K562 (cell line): ENCODE results near the gene FRAT1. TPM values are rescaled to one million over a fixed set of nuclear protein-coding genes. Genes with fewer than 3 reads are reported as not detected.
A peak's percentile ranks its signal among the peaks of the same experiment; 100 is the strongest.

Experiments used
- ARID4B ChIP-seq: sonication (generic); formaldehyde crosslinking; IDR thresholded peaks from 2 replicates; pipeline ENCODE4 v1.8.0; 2022; ENCODE audit warnings: mild to moderate bottlenecking, missing genetic modification reagents
- BHLHE40 ChIP-seq: IDR thresholded peaks from 2 replicates; pipeline ENCODE4 v1.6.1; 2011; ENCODE audit warnings: low read length, improper control_type of control experiment
- DPF2 ChIP-seq: fragments of 450-650 bp; IDR thresholded peaks from 2 replicates; pipeline ENCODE4 v1.6.1; 2016
- ELF2 ChIP-seq: fragments of 250-450 bp; sonication (Bioruptor Pico); IDR thresholded peaks from 2 replicates; pipeline ENCODE4 v1.5.0; 2021; ENCODE audit warnings: mild to moderate bottlenecking
- ESRRA ChIP-seq: fragments of 450-650 bp; IDR thresholded peaks from 2 replicates; pipeline ENCODE4 v1.6.1; 2014; ENCODE audit warnings: low read depth, mild to moderate bottlenecking, moderate library complexity, borderline replicate concordance
- MTA3 ChIP-seq: fragments of 450-650 bp; formaldehyde crosslinking; IDR thresholded peaks from 2 replicates; pipeline ENCODE4 v1.6.1; 2017; ENCODE audit warnings: mild to moderate bottlenecking, borderline replicate concordance
- NCOR1 ChIP-seq: fragments of 450-650 bp; IDR thresholded peaks from 2 replicates; pipeline ENCODE4 v1.6.1; 2016; ENCODE audit warnings: mild to moderate bottlenecking, moderate library complexity
- POLR2B ChIP-seq: fragments of 450-650 bp; IDR thresholded peaks from 2 replicates; pipeline ENCODE4 v1.6.1; 2018; ENCODE audit warnings: low read depth; ENCODE audit not compliant: partially characterized antibody
- RAD21 ChIP-seq, 2 experiments: fragments of 250-450 bp in 1 of 2; fragments of 450-650 bp in 1 of 2; sonication (Bioruptor Pico) in 1 of 2; formaldehyde crosslinking in 1 of 2; IDR thresholded peaks in 1 of 2; conservative IDR thresholded peaks in 1 of 2; 2 replicates each; pipeline versions ENCODE4 v1.4.0 to v1.8.0; 2020 to 2022; ENCODE audit warnings: mild to moderate bottlenecking in 2 of 2, moderate library complexity in 1 of 2
- SAFB ChIP-seq: fragments of 200-400 bp; formaldehyde crosslinking; IDR thresholded peaks from 2 replicates; pipeline ENCODE4 v1.6.1; 2017; ENCODE audit warnings: low read depth, low read length, borderline replicate concordance
- SIN3B ChIP-seq: fragments of 450-650 bp; IDR thresholded peaks from 2 replicates; pipeline ENCODE4 v1.6.1; 2017; ENCODE audit warnings: low read depth, mild to moderate bottlenecking, moderate library complexity
- SIX5 ChIP-seq, 2 experiments: IDR thresholded peaks; 2 replicates each; pipeline ENCODE4 v1.6.1; 2011; ENCODE audit warnings: low read length in 2 of 2, borderline replicate concordance in 1 of 2, low read depth in 1 of 2, mild to moderate bottlenecking in 1 of 2, moderate library complexity in 1 of 2; ENCODE audit not compliant: insufficient read depth in 1 of 2
- SMAD4 ChIP-seq: fragments of 250-450 bp; sonication (Bioruptor Pico); conservative IDR thresholded peaks from 2 replicates; pipeline ENCODE4 v1.8.0; 2021; ENCODE audit warnings: inconsistent platforms, mild to moderate bottlenecking, moderate library complexity
- TEAD1 ChIP-seq, 2 experiments: fragments of 450-650 bp in 1 of 2; sonication (generic) in 1 of 2; formaldehyde crosslinking; IDR thresholded peaks; 2 replicates each; pipeline versions ENCODE4 v1.4.0 to v1.8.0; 2020 to 2022; ENCODE audit warnings: mild to moderate bottlenecking in 2 of 2, missing genetic modification reagents in 1 of 2
- VEZF1 ChIP-seq: fragments of 200-800 bp; sonication (Bioruptor generic); IDR thresholded peaks from 2 replicates; pipeline ENCODE4 v1.6.1; 2017; ENCODE audit warnings: missing genetic modification characterization, missing compliant biosample characterization
- ZFP1 ChIP-seq: fragments of 450-650 bp; formaldehyde crosslinking; IDR thresholded peaks from 2 replicates; pipeline ENCODE4 v1.4.0; 2020; ENCODE audit warnings: mild to moderate bottlenecking, mixed read lengths
- ZNF263 ChIP-seq: sonication (generic); formaldehyde crosslinking; IDR thresholded peaks from 2 replicates; pipeline ENCODE4 v1.8.0; 2022; ENCODE audit warnings: mild to moderate bottlenecking, missing genetic modification reagents, borderline replicate concordance
- ZNF280B ChIP-seq: fragments of 250-450 bp; sonication (Bioruptor Pico); IDR thresholded peaks from 2 replicates; pipeline ENCODE4 v1.5.1; 2021; ENCODE audit warnings: mild to moderate bottlenecking
- ZNF408 ChIP-seq: fragments of 250-450 bp; sonication (Bioruptor Pico); IDR thresholded peaks from 2 replicates; pipeline ENCODE4 v1.4.0; 2020; ENCODE audit warnings: low read depth, mild to moderate bottlenecking, moderate library complexity
- ZNF830 ChIP-seq: fragments of 250-450 bp; sonication (Bioruptor Pico); IDR thresholded peaks from 2 replicates; pipeline ENCODE4 v1.5.0; 2021; ENCODE audit warnings: mild to moderate bottlenecking
- polyA plus RNA-seq, 8 experiments: library from polyadenylated mRNA; depleted of rRNA in 4 of 8; stranded (reverse) in 5 of 8; unstranded in 3 of 8; fragments of >200 nt; fragmentation: Nextera tagmentation in 2 of 8; fragmentation: Illumina TruSeq in 1 of 8; extraction: Ambion mirVana in 2 of 8; extraction: Trizol in 1 of 8; gene quantifications; 2 replicates each; pipeline versions ENCODE4 v1.2.1 to v1.2.3, GENCODE V29; 2011 to 2014; ENCODE audit warnings: inconsistent platforms in 1 of 8, missing spikeins in 1 of 8
- total RNA-seq, 7 experiments: library from RNA; depleted of rRNA in 6 of 7; stranded (reverse); fragments of >200 nt in 6 of 7; fragmentation: Illumina TruSeq in 2 of 7; extraction: Trizol in 2 of 7; gene quantifications; 2 replicates each; pipeline versions ENCODE4 v1.2.1 to v1.2.3, GENCODE V29; 2011 to 2021; ENCODE audit warnings: low replicate concordance in 1 of 7

The FRAT1 gene
- total and polyA plus RNA-seq, 9 of the 15 experiments (the other 6 are each of a cell fraction or from before 2014, with no cell fraction given) = 0.11 to 4.6 (median 1.4) TPM

- TF ChIP-seq ARID4B (CRISPR knock-in tag) (peak; percentile 31; the same call in 1 of the 2 replicates), TEAD1 (CRISPR knock-in tag; IDR thresholded peaks at IDR 0.05) (peak in 1 of 2 experiments; percentile 35; a peak in 1 of 4 replicates), ZFP1 (CRISPR knock-in tag) (no peak), VEZF1 (CRISPR knock-in tag) (peak; percentile 85), SAFB (peak; percentile 50; the same call in 1 of the 2 replicates), BHLHE40 (peak; percentile 91), SIX5 (IDR thresholded peaks at IDR 0.05; ENCODE audit: borderline replicate concordance in 1 of 2, insufficient read depth in 1 of 2, low read depth in 1 of 2, low read length in 2 of 2) (peak in 1 of 2 experiments; percentile 37; a peak in 1 of 4 replicates), DPF2 (no peak), ZNF280B (CRISPR knock-in tag) (no peak), SIN3B (0 out of 2 replicates have a peak, but pooled peaks have one; percentile 18), ELF2 (CRISPR knock-in tag) (peak; percentile 68), SMAD4 (peak; percentile 49), ESRRA (peak; percentile 65), RAD21 (CRISPR knock-in tag; conservative IDR thresholded peaks at IDR 0.05 in 1 of 2, IDR thresholded peaks at IDR 0.05 in 1 of 2) (no peak), ZNF830 (CRISPR knock-in tag) (no peak), MTA3 (peak; percentile 76; the same call in 1 of the 2 replicates), POLR2B (peak; percentile 49), NCOR1 (peak; percentile 34), ZNF408 (CRISPR knock-in tag) (no peak), ZNF263 (CRISPR knock-in tag) (peak; percentile 81)
Observed at GRCh38 chr10:97334370-97335175, 15.5 kb downstream of the FRAT1 start, which contains the start of gene FRAT2 (continued).
